Breast epithelium (tissue), 3 donors: Measurements from ENCODE around the gene KDM7A.

ENCODE experiments used
- POLR2A ChIP-seq: fragments of 450-650 bp; IDR thresholded peaks from one replicate; pipeline ENCODE4 v1.6.1; 2016; ENCODE audit warnings: antibody characterized with exemption, mild to moderate bottlenecking, moderate library complexity
- POLR2AphosphoS5 ChIP-seq, 3 donors: sonication (generic); formaldehyde crosslinking; IDR thresholded peaks; one replicate each; pipeline ENCODE4 v1.6.1; 2017; ENCODE audit warnings: antibody characterized with exemption in 3 of 3
- TF ChIP-seq, protein P1 (sequence below), 3 donors: fragments of 450-650 bp; IDR thresholded peaks; one replicate each; pipeline ENCODE4 v1.5.1; 2016 to 2017; ENCODE audit warnings: antibody characterized with exemption in 3 of 3, mild to moderate bottlenecking in 3 of 3, moderate library complexity in 3 of 3

DNA sequence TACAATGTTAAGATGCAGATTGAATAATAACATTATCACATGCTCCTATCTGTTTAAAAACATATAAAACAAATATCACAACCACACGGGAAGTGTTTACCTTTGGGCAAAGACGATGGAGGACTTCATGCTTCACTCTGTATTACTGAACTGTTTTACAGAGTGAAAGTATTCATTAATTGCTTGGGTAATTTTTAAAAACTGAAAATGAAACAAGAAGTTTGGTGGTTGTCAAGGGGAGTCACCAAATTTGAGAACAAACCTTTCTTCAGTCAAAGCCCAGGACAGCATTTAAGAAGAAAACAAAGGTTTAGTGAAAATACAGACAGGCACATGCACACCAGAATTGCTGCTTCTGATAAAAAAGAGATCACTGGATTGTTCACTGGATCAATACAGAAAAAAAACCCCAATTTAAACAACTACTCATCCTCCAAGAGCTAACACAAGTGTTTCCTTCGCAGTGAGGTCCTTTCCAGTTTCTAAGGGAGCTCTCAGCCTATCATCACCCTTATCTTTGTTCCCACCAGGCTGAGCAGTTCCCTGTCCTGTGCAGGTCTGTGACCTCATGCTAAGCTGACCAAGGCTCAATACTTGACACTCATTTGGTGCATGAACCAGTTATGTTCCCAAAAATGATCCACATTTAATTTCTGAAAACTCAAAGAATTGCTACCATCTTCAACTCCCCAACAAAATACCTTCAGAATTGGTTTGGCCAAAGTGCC lies 122.8 kb downstream of the KDM7A start:
- TF ChIP-seq, protein P1, sequence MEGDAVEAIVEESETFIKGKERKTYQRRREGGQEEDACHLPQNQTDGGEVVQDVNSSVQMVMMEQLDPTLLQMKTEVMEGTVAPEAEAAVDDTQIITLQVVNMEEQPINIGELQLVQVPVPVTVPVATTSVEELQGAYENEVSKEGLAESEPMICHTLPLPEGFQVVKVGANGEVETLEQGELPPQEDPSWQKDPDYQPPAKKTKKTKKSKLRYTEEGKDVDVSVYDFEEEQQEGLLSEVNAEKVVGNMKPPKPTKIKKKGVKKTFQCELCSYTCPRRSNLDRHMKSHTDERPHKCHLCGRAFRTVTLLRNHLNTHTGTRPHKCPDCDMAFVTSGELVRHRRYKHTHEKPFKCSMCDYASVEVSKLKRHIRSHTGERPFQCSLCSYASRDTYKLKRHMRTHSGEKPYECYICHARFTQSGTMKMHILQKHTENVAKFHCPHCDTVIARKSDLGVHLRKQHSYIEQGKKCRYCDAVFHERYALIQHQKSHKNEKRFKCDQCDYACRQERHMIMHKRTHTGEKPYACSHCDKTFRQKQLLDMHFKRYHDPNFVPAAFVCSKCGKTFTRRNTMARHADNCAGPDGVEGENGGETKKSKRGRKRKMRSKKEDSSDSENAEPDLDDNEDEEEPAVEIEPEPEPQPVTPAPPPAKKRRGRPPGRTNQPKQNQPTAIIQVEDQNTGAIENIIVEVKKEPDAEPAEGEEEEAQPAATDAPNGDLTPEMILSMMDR (IDR thresholded peaks at IDR 0.05), result no peak
- TF ChIP-seq POLR2A (no peak), POLR2AphosphoS5 (IDR thresholded peaks at IDR 0.05) (no peak)
